Thymus (tissue), 11 donors: Measurements from ENCODE around the gene SELENOT. TPM values are rescaled to one million over a fixed set of nuclear protein-coding genes. Genes with fewer than 3 reads are reported as not detected.

ENCODE experiments used
- DNase-seq, 9 donors: peaks; one replicate each; pipeline ENCODE4 v3.0.0-alpha.2; 2013; ENCODE audit warnings: low spot score in 9 of 9, low read depth in 6 of 9, missing footprints in 1 of 9
- H3K27ac ChIP-seq, 2 donors: one replicate each; pipeline ENCODE4 v1.5.1; 2013; ENCODE audit warnings: control low read depth in 1 of 2, low read depth in 1 of 2, low read length in 1 of 2, mild to moderate bottlenecking in 1 of 2, moderate library complexity in 1 of 2
- H3K27me3 ChIP-seq, 2 donors: one replicate each; pipeline ENCODE4 v1.5.1; 2013; ENCODE audit warnings: low read length in 1 of 2; ENCODE audit not compliant: control insufficient read depth in 2 of 2, insufficient read depth in 1 of 2
- H3K36me3 ChIP-seq, 2 donors: one replicate each; pipeline ENCODE4 v1.5.1; 2013; ENCODE audit warnings: low read length in 1 of 2, mild to moderate bottlenecking in 1 of 2, moderate library complexity in 1 of 2; ENCODE audit not compliant: control insufficient read depth in 2 of 2, insufficient read depth in 2 of 2
- H3K4me1 ChIP-seq, 2 donors: one replicate each; pipeline ENCODE4 v1.5.1; 2013; ENCODE audit warnings: low read length in 2 of 2; ENCODE audit not compliant: control insufficient read depth in 2 of 2, insufficient read depth in 2 of 2
- H3K4me3 ChIP-seq, 2 donors: one replicate each; pipeline ENCODE4 v1.5.1; 2013; ENCODE audit warnings: low read length in 2 of 2, control low read depth in 1 of 2, mild to moderate bottlenecking in 1 of 2
- H3K9me3 ChIP-seq, 2 donors: one replicate each; pipeline ENCODE4 v1.5.1; 2013; ENCODE audit warnings: low read length in 1 of 2, mild to moderate bottlenecking in 1 of 2; ENCODE audit not compliant: control insufficient read depth in 2 of 2, insufficient read depth in 1 of 2
- WGBS: extraction: QIAGEN DNeasy Blood & Tissue Kit; methylation state at CpG from one replicate; pipeline ENCODE4 v1.1.7; 2013; 5-methylcytosine and 5-hydroxymethylcytosine counted together
- polyA plus RNA-seq: library from polyadenylated mRNA; stranded (reverse); fragments of 200-250 nt; gene quantifications from one replicate; pipeline ENCODE4 v1.2.3, GENCODE V29; 2013
- total RNA-seq: library from RNA; stranded (reverse); fragments of 120-200 nt; gene quantifications from one replicate; pipeline ENCODE4 v1.2.4, GENCODE V29; 2013
- donor health status: healthy.

Gene SELENOT
- total and polyA plus RNA-seq, 2 donors, result 64.5 to 141 TPM

DNA sequence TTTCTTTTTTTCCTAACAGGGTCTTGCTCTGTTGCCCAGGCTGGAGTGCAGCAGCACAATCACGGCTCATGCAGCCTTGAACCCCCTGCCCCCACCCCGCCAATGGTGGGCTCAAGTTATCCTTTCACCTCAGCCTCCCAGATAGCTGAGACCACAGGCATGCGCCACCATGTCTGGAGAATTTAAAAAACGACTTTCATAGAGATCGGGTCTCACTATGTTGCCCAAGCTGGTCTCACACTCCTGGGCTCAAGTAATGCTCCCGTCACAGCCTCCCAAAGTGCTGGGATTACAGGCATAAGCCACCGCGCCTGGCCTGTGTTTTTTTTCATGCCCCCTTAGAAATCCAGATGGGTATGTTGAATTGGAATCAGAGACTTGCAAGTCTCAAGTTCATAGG is 60.3 kb downstream of the SELENOT start:
- Histone ChIP-seq H3K9me3 (no peaks in the 10 kb centered on the region), H3K27me3 (no peaks in the 10 kb centered on the region), H3K4me1 (no peaks in the 10 kb centered on the region), H3K27ac (no peak overlapping the region), H3K36me3 (no peaks in the 10 kb centered on the region), H3K4me3 (no peak overlapping the region)
- DNase-seq, result no peak
- 98% methylated on average over 8 of the region's 8 CpGs for WGBS

DNA sequence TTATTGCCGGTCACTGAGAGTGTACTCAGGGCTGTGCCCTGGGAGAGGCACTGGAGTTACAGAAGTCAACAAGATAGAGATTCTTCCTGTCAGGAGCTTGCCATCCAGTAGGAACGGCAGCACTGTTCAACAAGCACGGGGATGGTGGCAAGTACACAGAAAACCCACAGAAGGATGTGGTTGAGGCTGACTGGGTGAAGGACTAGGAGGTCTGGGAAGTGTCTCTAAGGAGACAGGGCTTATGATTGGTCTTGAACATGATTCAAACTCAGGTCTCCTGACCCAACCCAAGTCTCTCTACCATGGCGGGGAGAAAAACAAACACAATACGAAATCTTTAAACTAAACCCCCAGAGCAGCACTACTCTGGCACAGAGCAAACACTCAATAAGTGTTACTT is 63.0 kb downstream of the SELENOT start:
- peak in 1 of 9 donors; percentile 14 for DNase-seq
- no peaks in the 10 kb centered on the region for H3K9me3 ChIP-seq
- 55% methylated on average over 5 of the region's 5 CpGs for WGBS

GRCh38 chr3:150673966-150674365 is 70.8 kb downstream of the SELENOT start:
- Histone ChIP-seq H3K9me3 (peaks cover 0 to 11% of the 10 kb centered on the region in 2 donors), H3K27ac (no peak overlapping the region), H3K36me3 (no peaks in the 10 kb centered on the region), H3K4me1 (no peaks in the 10 kb centered on the region), H3K27me3 (no peaks in the 10 kb centered on the region), H3K4me3 (no peak overlapping the region)
- DNase-seq, result no peak
- WGBS, result 98% methylated on average over 3 of the region's 3 CpGs

More for the DNA sequence above, 63.0 kb downstream of the SELENOT start:
- no peaks in the 10 kb centered on the region for H3K27me3 ChIP-seq
- no peak overlapping the region for H3K27ac ChIP-seq
- no peaks in the 10 kb centered on the region for H3K4me1 ChIP-seq
- no peaks in the 10 kb centered on the region for H3K36me3 ChIP-seq
- H3K4me3 ChIP-seq, result no peak overlapping the region

DNA sequence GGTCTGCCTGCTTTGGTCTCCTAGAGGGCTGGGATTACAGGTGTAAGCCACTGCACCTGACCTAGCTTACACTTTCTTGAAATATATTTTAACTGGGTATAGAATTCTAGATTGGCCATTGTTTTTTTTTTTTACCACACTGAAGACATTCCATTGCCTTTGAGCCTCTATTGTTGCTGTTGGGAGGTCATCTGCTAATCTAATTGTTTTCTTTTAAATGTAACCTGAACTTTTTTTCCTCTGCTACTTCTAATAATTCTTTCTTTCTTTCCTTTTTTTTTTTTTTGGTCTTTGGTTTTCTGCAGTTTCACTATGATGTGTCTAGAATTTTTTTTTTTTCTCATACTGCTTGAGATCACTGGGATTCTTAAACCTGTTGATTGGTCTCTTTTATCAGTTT is 72.5 kb downstream of the SELENOT start:
- no peaks in the 10 kb centered on the region for H3K27me3 ChIP-seq
- DNase-seq, result no peak
- no peak overlapping the region for H3K27ac ChIP-seq
- H3K4me1 ChIP-seq, result peaks cover 0 to 2% of the 10 kb centered on the region in 2 donors
- no peaks in the 10 kb centered on the region for H3K36me3 ChIP-seq
- peaks cover 0 to 11% of the 10 kb centered on the region in 2 donors for H3K9me3 ChIP-seq
- H3K4me3 ChIP-seq, result no peak overlapping the region

Other genes starting within 250 kb of the SELENOT start
- gene TSC22D2, start 195.0 kb upstream of the SELENOT start, total RNA-seq, result 5.3 TPM
- 21.5 TPM for gene TSC22D2, start 195.0 kb upstream of the SELENOT start, polyA plus RNA-seq
- gene SERP1, start 56.8 kb upstream of the SELENOT start, total RNA-seq, result 77.8 TPM
- 94.1 TPM for gene SERP1, start 56.8 kb upstream of the SELENOT start, polyA plus RNA-seq
- gene EIF2A, start 56.5 kb upstream of the SELENOT start, total RNA-seq, result 117 TPM
- 91.8 TPM for gene EIF2A, start 56.5 kb upstream of the SELENOT start, polyA plus RNA-seq
- gene ERICH6, start 100.6 kb downstream of the SELENOT start, total RNA-seq, result 0.14 TPM
- gene ERICH6, start 100.6 kb downstream of the SELENOT start, polyA plus RNA-seq, result 0.02 TPM
- 24.5 TPM for gene SIAH2, start 159.8 kb downstream of the SELENOT start, total RNA-seq
- gene SIAH2, start 159.8 kb downstream of the SELENOT start, polyA plus RNA-seq, result 22.4 TPM